ENCODE data around the gene ZNF33B.

DNA sequence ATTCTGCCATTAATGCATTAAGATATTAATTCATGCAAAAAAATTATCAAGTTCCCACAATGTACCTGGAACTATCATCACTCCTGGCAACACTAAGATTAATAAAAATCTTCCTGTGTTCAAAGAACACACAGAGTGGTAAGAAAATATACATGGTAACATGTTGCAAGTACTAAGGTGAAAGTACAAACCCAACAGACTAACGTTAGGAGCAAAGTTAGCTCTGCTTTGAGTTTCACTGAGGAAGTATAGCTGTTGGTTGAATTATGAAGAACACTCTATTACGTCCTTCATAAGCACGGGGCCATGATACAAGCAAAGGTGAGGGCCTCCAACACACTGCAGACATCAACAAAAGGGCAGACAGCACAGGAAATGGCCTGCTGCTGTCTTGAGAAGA is 5.8 kb downstream of the ZNF33B start:
- no peak for TF ChIP-seq POLR2A (IDR thresholded peaks at IDR 0.05)
- TF ChIP-seq, protein P1, sequence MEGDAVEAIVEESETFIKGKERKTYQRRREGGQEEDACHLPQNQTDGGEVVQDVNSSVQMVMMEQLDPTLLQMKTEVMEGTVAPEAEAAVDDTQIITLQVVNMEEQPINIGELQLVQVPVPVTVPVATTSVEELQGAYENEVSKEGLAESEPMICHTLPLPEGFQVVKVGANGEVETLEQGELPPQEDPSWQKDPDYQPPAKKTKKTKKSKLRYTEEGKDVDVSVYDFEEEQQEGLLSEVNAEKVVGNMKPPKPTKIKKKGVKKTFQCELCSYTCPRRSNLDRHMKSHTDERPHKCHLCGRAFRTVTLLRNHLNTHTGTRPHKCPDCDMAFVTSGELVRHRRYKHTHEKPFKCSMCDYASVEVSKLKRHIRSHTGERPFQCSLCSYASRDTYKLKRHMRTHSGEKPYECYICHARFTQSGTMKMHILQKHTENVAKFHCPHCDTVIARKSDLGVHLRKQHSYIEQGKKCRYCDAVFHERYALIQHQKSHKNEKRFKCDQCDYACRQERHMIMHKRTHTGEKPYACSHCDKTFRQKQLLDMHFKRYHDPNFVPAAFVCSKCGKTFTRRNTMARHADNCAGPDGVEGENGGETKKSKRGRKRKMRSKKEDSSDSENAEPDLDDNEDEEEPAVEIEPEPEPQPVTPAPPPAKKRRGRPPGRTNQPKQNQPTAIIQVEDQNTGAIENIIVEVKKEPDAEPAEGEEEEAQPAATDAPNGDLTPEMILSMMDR (IDR thresholded peaks at IDR 0.05): no peak
- TF ChIP-seq POLR2AphosphoS5 (IDR thresholded peaks at IDR 0.05; ENCODE audit: insufficient read depth in 1 of 2, low read depth in 1 of 2): no peak
